HepG2 (cell line): ENCODE data around the gene NKD1. TPM values are rescaled to one million over a fixed set of nuclear protein-coding genes. Genes with fewer than 3 reads are reported as not detected.

ENCODE experiments used
- ARID4A ChIP-seq: sonication (generic); formaldehyde crosslinking; IDR thresholded peaks from 2 replicates; pipeline ENCODE4 v1.5.0; 2020; ENCODE audit warnings: mild to moderate bottlenecking, missing genetic modification reagents, borderline replicate concordance
- BHLHE40 ChIP-seq: IDR thresholded peaks from 2 replicates; pipeline ENCODE4 v1.6.1; 2011; ENCODE audit warnings: low read length, improper control_type of control experiment
- CBFB ChIP-seq: sonication (generic); formaldehyde crosslinking; IDR thresholded peaks from 2 replicates; pipeline ENCODE4 v1.4.0; 2020; ENCODE audit warnings: missing genetic modification reagents
- DNMT3B ChIP-seq: conservative IDR thresholded peaks from 2 replicates; pipeline ENCODE4 v1.6.1; 2016; ENCODE audit warnings: missing biosample characterization, control low read depth
- FUBP1 ChIP-seq: sonication (generic); formaldehyde crosslinking; IDR thresholded peaks from 2 replicates; pipeline ENCODE4 v1.5.1; 2020; ENCODE audit warnings: missing genetic modification reagents, mild to moderate bottlenecking, borderline replicate concordance
- GLI4 ChIP-seq: sonication (generic); formaldehyde crosslinking; IDR thresholded peaks from 2 replicates; pipeline ENCODE4 v1.5.1; 2020; ENCODE audit warnings: missing genetic modification reagents, mild to moderate bottlenecking, moderate library complexity, borderline replicate concordance
- NCOA2 ChIP-seq: sonication (generic); formaldehyde crosslinking; IDR thresholded peaks from 2 replicates; pipeline ENCODE4 v1.8.0; 2022; ENCODE audit warnings: inconsistent platforms
- PITX1 ChIP-seq: sonication (generic); formaldehyde crosslinking; IDR thresholded peaks from 2 replicates; pipeline ENCODE4 v1.5.1; 2020; ENCODE audit warnings: mild to moderate bottlenecking, missing genetic modification reagents
- RBFOX2 ChIP-seq: fragments of 200-400 bp; formaldehyde crosslinking; IDR thresholded peaks from 2 replicates; pipeline ENCODE4 v1.6.1; 2017; ENCODE audit warnings: low read depth, mild to moderate bottlenecking, low read length
- SETDB1 ChIP-seq: sonication (generic); formaldehyde crosslinking; IDR thresholded peaks from 2 replicates; pipeline ENCODE4 v1.5.1; 2020; ENCODE audit warnings: missing genetic modification reagents, mild to moderate bottlenecking, borderline replicate concordance
- SIX1 ChIP-seq: sonication (generic); formaldehyde crosslinking; IDR thresholded peaks from 2 replicates; pipeline ENCODE4 v1.4.0; 2020; ENCODE audit warnings: missing genetic modification reagents, borderline replicate concordance
- ZNF383 ChIP-seq: sonication (generic); formaldehyde crosslinking; IDR thresholded peaks from 2 replicates; pipeline ENCODE4 v1.4.0; 2020; ENCODE audit warnings: missing genetic modification reagents, mild to moderate bottlenecking, borderline replicate concordance
- ZNF549 ChIP-seq: sonication (generic); formaldehyde crosslinking; IDR thresholded peaks from 2 replicates; pipeline ENCODE4 v1.5.0; 2020; ENCODE audit warnings: missing genetic modification reagents
- ZSCAN29 ChIP-seq: sonication (generic); formaldehyde crosslinking; conservative IDR thresholded peaks from 2 replicates; pipeline ENCODE4 v1.4.0; 2020; ENCODE audit warnings: mild to moderate bottlenecking, missing genetic modification reagents
- polyA plus RNA-seq, 8 experiments: library from polyadenylated mRNA; depleted of rRNA in 3 of 8; stranded (reverse) in 7 of 8; unstranded in 1 of 8; fragments of >200 nt; fragmentation: Illumina TruSeq in 4 of 8; extraction: Trizol in 4 of 8; gene quantifications; 2 replicates each; pipeline versions ENCODE4 v1.2.1 to v1.2.3, GENCODE V29; 2011 to 2016; ENCODE audit warnings: low read depth in 4 of 8, missing spikeins in 1 of 8, mixed read lengths in 1 of 8; ENCODE audit not compliant: insufficient read depth in 1 of 8
- total RNA-seq, 5 experiments: library from RNA; depleted of rRNA; stranded (reverse); fragments of >200 nt; fragmentation: Illumina TruSeq; extraction: Trizol; gene quantifications; 2 replicates each; pipeline ENCODE4 v1.2.3, GENCODE V29; 2016; ENCODE audit warnings: low read depth in 1 of 5
- TF ChIP-seq, protein P1 (sequence below): sonication (generic); formaldehyde crosslinking; IDR thresholded peaks from 2 replicates; pipeline ENCODE4 v1.5.0; 2020; ENCODE audit warnings: missing genetic modification reagents, mild to moderate bottlenecking, borderline replicate concordance
- TF ChIP-seq, protein P2 (sequence below): IDR thresholded peaks from 2 replicates; pipeline ENCODE4 v1.6.1; 2012; ENCODE audit warnings: low read length, improper control_type of control experiment
- TF ChIP-seq, protein P3 (sequence below): sonication (generic); formaldehyde crosslinking; IDR thresholded peaks from 2 replicates; pipeline ENCODE4 v1.8.1; 2023; ENCODE audit warnings: mild to moderate bottlenecking, missing genetic modification reagents, borderline replicate concordance
- TF ChIP-seq, protein P4 (sequence below): IDR thresholded peaks from 2 replicates; pipeline ENCODE4 v1.6.1; 2016; ENCODE audit warnings: missing biosample characterization, missing genetic modification reagents, low read depth

Gene NKD1
- total and polyA plus RNA-seq, 2 of the 13 experiments (the other 11 are each of a cell fraction or from before 2014, with no cell fraction given): 70.4 to 121 TPM

- TF ChIP-seq ARID4A (no peak; the same call in 1 of the 2 replicates), ZNF383 (CRISPR knock-in tag) (no peak), ZNF549 (CRISPR knock-in tag) (no peak), NCOA2 (CRISPR knock-in tag) (0 out of 2 replicates have a peak, but pooled peaks have one; percentile 29), DNMT3B (CRISPR knock-in tag) (no peak), RBFOX2 (no peak), GLI4 (CRISPR knock-in tag) (no peak), BHLHE40 (no peak), PITX1 (CRISPR knock-in tag) (no peak), SETDB1 (CRISPR knock-in tag) (no peak), FUBP1 (CRISPR knock-in tag) (no peak), ZSCAN29 (CRISPR knock-in tag) (no peak), CBFB (CRISPR knock-in tag) (no peak), SIX1 (CRISPR knock-in tag) (peak; percentile 52; the same call in 1 of the 2 replicates)
- TF ChIP-seq, protein P1, sequence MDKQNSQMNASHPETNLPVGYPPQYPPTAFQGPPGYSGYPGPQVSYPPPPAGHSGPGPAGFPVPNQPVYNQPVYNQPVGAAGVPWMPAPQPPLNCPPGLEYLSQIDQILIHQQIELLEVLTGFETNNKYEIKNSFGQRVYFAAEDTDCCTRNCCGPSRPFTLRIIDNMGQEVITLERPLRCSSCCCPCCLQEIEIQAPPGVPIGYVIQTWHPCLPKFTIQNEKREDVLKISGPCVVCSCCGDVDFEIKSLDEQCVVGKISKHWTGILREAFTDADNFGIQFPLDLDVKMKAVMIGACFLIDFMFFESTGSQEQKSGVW: no peak
- TF ChIP-seq, protein P2, sequence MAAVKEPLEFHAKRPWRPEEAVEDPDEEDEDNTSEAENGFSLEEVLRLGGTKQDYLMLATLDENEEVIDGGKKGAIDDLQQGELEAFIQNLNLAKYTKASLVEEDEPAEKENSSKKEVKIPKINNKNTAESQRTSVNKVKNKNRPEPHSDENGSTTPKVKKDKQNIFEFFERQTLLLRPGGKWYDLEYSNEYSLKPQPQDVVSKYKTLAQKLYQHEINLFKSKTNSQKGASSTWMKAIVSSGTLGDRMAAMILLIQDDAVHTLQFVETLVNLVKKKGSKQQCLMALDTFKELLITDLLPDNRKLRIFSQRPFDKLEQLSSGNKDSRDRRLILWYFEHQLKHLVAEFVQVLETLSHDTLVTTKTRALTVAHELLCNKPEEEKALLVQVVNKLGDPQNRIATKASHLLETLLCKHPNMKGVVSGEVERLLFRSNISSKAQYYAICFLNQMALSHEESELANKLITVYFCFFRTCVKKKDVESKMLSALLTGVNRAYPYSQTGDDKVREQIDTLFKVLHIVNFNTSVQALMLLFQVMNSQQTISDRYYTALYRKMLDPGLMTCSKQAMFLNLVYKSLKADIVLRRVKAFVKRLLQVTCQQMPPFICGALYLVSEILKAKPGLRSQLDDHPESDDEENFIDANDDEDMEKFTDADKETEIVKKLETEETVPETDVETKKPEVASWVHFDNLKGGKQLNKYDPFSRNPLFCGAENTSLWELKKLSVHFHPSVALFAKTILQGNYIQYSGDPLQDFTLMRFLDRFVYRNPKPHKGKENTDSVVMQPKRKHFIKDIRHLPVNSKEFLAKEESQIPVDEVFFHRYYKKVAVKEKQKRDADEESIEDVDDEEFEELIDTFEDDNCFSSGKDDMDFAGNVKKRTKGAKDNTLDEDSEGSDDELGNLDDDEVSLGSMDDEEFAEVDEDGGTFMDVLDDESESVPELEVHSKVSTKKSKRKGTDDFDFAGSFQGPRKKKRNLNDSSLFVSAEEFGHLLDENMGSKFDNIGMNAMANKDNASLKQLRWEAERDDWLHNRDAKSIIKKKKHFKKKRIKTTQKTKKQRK: no peak
- TF ChIP-seq, protein P3, sequence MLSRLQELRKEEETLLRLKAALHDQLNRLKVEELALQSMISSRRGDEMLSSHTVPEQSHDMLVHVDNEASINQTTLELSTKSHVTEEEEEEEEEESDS (CRISPR knock-in tag): no peak
- TF ChIP-seq, protein P4, sequence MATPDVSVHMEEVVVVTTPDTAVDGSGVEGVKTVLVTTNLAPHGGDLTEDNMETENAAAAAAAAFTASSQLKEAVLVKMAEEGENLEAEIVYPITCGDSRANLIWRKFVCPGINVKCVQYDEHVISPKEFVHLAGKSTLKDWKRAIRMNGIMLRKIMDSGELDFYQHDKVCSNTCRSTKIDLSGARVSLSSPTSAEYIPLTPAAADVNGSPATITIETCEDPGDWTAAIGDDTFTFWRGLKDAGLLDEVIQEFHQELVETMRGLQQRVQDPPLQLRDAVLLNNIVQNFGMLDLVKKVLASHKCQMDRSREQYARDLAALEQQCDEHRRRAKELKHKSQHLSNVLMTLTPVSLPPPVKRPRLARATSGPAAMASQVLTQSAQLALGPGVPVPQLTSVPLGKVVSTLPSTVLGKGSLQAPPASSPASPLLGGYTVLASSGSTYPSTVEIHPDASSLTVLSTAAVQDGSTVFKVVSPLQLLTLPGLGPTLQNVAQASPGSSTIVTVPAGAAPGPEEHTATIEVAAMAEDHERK (CRISPR knock-in tag): no peak
These were observed 147.9 kb downstream of the NKD1 start (continued) for GRCh38 chr16:50696126-50696525.
